C4-2B (cell line): ENCODE measurements around the gene CYP19A1.

Source experiments
- H3K27ac ChIP-seq: fragments of 450-650 bp; 2 replicates; pipeline ENCODE4 v1.5.1; 2017
- ZFX ChIP-seq: fragments of 450-650 bp; IDR thresholded peaks from 2 replicates; pipeline ENCODE4 v1.6.1; 2017
- TF ChIP-seq, protein P1 (sequence below): fragments of 450-650 bp; conservative IDR thresholded peaks from 2 replicates; pipeline ENCODE4 v1.5.1; 2017; ENCODE audit warnings: mild to moderate bottlenecking

CYP19A1 gene

DNA sequence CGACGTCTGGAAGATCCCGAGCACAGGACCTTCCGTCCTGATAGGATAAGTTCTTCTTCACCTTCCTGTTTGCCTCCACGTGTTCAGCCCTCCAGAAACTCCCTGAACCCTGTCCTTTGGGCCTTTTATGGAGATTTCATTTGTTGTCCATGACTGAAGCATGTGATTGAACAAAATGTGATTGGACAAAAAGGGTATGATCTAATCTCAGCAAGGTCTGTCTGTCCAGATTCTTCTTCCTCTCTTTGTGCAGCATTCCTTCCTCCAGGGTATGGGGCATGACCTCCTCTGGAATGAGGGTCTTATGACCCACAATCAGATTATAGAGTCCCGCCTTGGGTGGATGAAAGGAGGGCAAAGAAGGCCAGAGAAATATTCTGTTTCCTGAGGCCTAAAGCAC is at the start of gene CYP19A1:
TSS of gene CYP19A1 (minus strand) at position 101 of the 400 bp plus-strand sequence. CDS start 95,684 bp downstream, outside the sequence.
- TF ChIP-seq ZFX, result no peak
- TF ChIP-seq, protein P1, sequence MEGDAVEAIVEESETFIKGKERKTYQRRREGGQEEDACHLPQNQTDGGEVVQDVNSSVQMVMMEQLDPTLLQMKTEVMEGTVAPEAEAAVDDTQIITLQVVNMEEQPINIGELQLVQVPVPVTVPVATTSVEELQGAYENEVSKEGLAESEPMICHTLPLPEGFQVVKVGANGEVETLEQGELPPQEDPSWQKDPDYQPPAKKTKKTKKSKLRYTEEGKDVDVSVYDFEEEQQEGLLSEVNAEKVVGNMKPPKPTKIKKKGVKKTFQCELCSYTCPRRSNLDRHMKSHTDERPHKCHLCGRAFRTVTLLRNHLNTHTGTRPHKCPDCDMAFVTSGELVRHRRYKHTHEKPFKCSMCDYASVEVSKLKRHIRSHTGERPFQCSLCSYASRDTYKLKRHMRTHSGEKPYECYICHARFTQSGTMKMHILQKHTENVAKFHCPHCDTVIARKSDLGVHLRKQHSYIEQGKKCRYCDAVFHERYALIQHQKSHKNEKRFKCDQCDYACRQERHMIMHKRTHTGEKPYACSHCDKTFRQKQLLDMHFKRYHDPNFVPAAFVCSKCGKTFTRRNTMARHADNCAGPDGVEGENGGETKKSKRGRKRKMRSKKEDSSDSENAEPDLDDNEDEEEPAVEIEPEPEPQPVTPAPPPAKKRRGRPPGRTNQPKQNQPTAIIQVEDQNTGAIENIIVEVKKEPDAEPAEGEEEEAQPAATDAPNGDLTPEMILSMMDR, result no peak
- no peak within 1 kb of the TSS for H3K27ac ChIP-seq

DNA sequence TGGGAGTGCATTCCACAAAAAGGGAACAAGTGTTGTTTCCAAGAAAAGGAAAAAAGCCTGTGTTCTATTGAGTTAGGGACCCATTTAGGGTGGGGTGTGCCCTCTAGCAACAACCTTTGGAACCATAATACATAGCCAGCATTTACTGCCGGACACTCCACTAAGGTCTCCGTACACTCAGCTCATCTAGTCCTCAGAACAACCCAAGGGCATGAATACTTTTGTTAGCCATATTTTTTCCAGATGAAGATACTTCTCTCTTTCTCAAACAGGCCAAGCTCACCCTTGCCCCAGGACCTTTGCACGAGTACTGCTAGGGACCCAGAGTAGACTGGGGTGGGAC is 49.3 kb upstream of the CYP19A1 start:
- no peak for TF ChIP-seq ZFX
- no peak overlapping the region for H3K27ac ChIP-seq

DNA sequence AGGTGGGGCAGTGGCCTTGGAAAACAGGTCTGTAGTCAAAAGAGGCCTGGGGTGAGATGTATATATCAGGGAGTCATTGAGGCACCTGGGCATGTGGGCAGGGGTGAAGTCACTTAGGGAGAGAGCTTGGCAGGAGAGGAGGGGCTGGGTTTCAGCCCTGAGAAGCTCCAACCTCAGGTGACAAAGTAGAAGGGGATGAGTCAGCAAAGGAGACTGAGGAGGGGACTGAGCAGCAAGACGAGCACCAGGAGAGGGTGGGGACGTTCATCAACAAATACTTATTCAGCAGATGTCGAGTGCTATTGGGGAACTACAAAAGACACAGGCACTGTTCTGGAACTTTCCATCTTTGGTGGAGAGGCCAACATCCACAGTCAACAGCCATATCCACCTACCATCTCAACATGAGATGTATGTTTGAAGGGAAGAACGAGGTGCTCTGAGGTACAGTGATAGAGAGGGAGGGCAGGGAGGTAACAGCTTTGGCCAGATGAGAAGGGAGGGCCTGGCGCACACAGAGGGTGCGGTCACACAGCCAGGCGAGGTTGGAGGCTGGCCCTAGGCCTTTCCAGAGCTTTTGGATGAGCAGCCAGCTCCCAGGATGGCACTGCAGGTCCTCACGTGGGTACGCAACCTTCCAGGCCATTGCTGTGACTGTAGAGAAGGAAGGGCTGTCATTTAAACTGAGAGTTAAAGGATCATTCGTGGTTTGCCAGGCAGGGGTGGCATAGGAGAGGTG is 48.7 kb upstream of the CYP19A1 start:
- TF ChIP-seq, protein P1, result no peak
- TF ChIP-seq ZFX, result no peak
- no peak overlapping the region for H3K27ac ChIP-seq

DNA sequence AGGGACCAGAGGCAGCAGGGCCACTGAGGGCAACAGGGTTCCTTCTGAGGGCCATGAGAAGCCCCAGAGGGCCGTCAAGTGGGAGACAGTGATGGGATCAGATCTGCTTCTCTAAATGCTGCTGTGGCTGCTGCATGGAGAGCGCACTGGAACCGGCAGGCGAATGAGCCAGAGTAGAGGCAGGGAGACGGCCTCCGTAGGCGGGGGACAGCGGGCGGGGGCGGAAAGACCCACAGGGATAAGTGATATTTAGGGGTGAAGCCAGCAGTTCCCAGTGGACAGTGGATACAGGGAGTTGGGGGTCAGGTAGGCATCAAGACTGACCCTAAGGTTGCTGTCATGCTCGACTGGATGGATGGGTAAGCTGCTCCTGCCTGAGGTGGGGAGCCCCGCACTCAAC is 48.1 kb upstream of the CYP19A1 start:
- no peak for TF ChIP-seq ZFX
- TF ChIP-seq, protein P1, result no peak
- no peak overlapping the region for H3K27ac ChIP-seq

DNA sequence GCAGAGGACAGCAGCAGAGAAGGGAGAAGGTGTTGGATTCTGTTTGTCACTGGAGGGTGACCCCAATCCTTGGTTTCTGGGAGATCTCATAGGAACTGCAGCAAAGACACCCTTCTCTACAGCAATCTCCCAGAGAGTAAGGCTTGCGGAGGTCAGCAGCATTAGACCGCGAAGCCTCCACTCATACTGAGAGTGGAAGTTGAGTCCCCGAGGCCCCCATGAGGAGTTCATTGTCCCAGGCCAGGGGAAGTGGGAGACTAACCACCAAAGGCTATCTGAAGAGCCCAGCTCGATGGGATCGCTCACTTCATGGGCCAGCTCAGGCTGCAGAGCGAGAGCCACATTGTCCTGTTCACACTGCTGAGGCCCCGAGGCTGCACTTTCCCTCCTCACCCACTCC is 47.6 kb upstream of the CYP19A1 start:
- no peak for TF ChIP-seq ZFX
- TF ChIP-seq, protein P1, result no peak
- no peak overlapping the region for H3K27ac ChIP-seq

DNA sequence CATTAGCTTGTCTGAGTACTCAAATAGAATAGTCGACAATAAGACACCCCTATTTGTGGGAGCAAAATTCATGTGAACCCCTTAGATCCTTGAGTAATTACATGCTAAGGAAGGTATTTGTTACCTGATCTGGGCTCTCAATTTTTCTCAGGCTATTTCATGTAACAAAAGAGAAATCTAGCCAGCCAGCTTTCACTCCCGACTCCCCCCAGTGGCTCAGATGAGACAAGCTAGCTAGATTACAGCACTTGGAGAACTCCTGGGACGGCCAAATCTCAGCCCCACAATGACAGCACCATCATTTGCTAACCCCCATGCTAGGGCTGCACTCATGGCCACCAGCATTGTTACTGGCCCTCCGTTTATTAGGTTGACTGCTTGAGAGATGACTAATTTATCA is 44.4 kb upstream of the CYP19A1 start:
- TF ChIP-seq, protein P1, result peak; percentile 75
- no peak for TF ChIP-seq ZFX
- H3K27ac ChIP-seq, result no peak overlapping the region

DNA sequence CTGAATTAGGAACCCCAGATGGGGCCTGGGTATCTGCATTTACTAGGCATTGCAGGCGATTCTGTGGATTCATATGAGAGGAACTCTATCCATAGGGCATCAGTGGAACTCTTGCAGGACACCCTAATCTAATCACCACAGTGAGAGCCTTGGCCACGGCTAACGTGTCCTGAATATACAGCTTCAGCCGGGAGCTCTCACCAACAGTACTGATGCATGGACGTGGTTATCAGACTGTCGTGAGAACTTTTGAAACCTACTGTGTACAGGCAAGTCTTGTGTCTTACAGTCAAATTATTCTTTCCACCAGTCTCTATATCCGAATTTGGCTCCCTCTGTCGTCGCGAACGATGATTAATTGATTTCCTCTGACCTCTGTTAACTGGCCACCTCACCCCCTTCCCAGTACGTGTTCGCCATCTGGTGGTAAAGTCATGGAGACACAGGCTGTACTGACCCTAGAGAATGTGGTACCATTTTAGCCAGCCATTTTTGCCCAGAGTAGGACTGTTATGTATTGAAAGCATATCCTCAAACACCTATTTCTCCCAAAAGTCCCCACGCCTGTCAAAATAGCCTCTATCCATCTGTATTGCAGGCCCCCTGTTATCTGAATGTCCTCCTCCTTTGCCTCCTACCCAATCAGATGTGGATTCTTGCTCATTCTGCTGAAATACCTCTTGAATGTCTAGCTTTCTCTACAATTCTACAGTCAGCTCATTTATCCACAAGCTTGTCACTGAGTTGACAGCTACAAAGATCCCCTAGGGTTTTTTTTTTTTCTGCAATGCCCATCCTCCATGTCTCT is 42.8 kb upstream of the CYP19A1 start:
- H3K27ac ChIP-seq, result no peak overlapping the region
- TF ChIP-seq, protein P1, result peak; percentile 97
- no peak for TF ChIP-seq ZFX
